HG03196 (cell line): ENCODE results near the gene HIPK2.

Experiments
- ATAC-seq: cut with Tn5 transposase; IDR thresholded peaks from one replicate; pipeline ENCODE4 v1.9.1; 2021; ENCODE audit not compliant: unreplicated experiment

The HIPK2 gene

GRCh38 chr7:139753081-139753692 lies 24.6 kb downstream of the HIPK2 start:
- ATAC-seq = no peak

- ATAC-seq = no peak
Observed at GRCh38 chr7:139752604-139753003, 25.2 kb downstream of the HIPK2 start.

- ATAC-seq = no peak
Observed at GRCh38 chr7:139752148-139752547, 25.6 kb downstream of the HIPK2 start.

- no peak for ATAC-seq
Observed at GRCh38 chr7:139750459-139751095, 27.2 kb downstream of the HIPK2 start.

GRCh38 chr7:139749545-139749944 lies 28.3 kb downstream of the HIPK2 start:
- ATAC-seq = no peak

GRCh38 chr7:139748941-139749340 lies 28.9 kb downstream of the HIPK2 start:
- ATAC-seq = no peak

- ATAC-seq = no peak
Observed at GRCh38 chr7:139748373-139748765, 29.4 kb downstream of the HIPK2 start.

- no peak for ATAC-seq
Observed at GRCh38 chr7:139747662-139748372, 30.0 kb downstream of the HIPK2 start.

- no peak for ATAC-seq
Observed at GRCh38 chr7:139746652-139747051, 31.1 kb downstream of the HIPK2 start.

GRCh38 chr7:139745678-139746143 lies 32.1 kb downstream of the HIPK2 start:
- no peak for ATAC-seq

- ATAC-seq = no peak
Observed at GRCh38 chr7:139744768-139745677, 32.8 kb downstream of the HIPK2 start.

GRCh38 chr7:139743967-139744767 lies 33.6 kb downstream of the HIPK2 start:
- ATAC-seq = no peak

GRCh38 chr7:139743267-139743966 lies 34.4 kb downstream of the HIPK2 start:
- ATAC-seq = no peak

- ATAC-seq = no peak
Observed at GRCh38 chr7:139741789-139742344, 35.9 kb downstream of the HIPK2 start.

GRCh38 chr7:139741239-139741638 lies 36.6 kb downstream of the HIPK2 start:
- ATAC-seq = no peak

- ATAC-seq = no peak
Observed at GRCh38 chr7:139739863-139740597, 37.8 kb downstream of the HIPK2 start.

GRCh38 chr7:139738772-139739171 lies 39.0 kb downstream of the HIPK2 start:
- ATAC-seq = no peak

GRCh38 chr7:139738101-139738489 lies 39.7 kb downstream of the HIPK2 start:
- ATAC-seq = no peak
